GM12873 (cell line): ENCODE measurements around the gene SLX1A.
A peak's percentile ranks its signal among the peaks of the same experiment; 100 is the strongest.
"Not testable (repeated sequence)": the region's sequence is repeated elsewhere in the genome, so short reads cannot be mapped to it uniquely, and the experiment has no call there.

Experiments used
- CTCF ChIP-seq: IDR thresholded peaks from 2 replicates; pipeline ENCODE4 v1.5.1; 2012; ENCODE audit warnings: low read depth, mild to moderate bottlenecking, moderate library complexity, low read length, control low read depth; ENCODE audit not compliant: insufficient read depth; ENCODE audit errors: missing control alignments

The SLX1A gene

GRCh38 chr16:30186444-30186781 is 7.3 kb upstream of the SLX1A start:
- no peak for TF ChIP-seq CTCF

GRCh38 chr16:30186782-30187555 is 6.7 kb upstream of the SLX1A start:
- TF ChIP-seq CTCF = peak; percentile 92

GRCh38 chr16:30187556-30187865 is 6.2 kb upstream of the SLX1A start:
- no peak for TF ChIP-seq CTCF

- TF ChIP-seq CTCF = no peak
Observed at GRCh38 chr16:30187971-30188561, 5.6 kb upstream of the SLX1A start.

- TF ChIP-seq CTCF = not testable (repeated sequence)
Observed at GRCh38 chr16:30199049-30199448, 5.4 kb downstream of the SLX1A start, which contains the start of gene SULT1A3. Gene SULT1A3 (plus strand): TSS chr16:30199255. CDS start chr16:30200729, 1,474 bp downstream.
